Osteocyte (in vitro differentiated cells): ENCODE measurements around the gene ZCCHC2. TPM values are rescaled to one million over a fixed set of nuclear protein-coding genes. Genes with fewer than 3 reads are reported as not detected.

ENCODE experiments used
- DNase-seq: peaks from one replicate; pipeline ENCODE4 v3.0.0; 2021; ENCODE audit warnings: mixed read lengths; ENCODE audit not compliant: unreplicated experiment; ENCODE audit errors: extremely low spot score
- H3K27ac Mint-ChIP-seq: one replicate; pipeline ENCODE4 v1.8.0; 2021; ENCODE audit warnings: mild to moderate bottlenecking, mixed read lengths; ENCODE audit not compliant: unreplicated experiment
- H3K27me3 Mint-ChIP-seq: one replicate; pipeline ENCODE4 v1.8.0; 2021; ENCODE audit warnings: mixed read lengths; ENCODE audit not compliant: unreplicated experiment
- H3K36me3 Mint-ChIP-seq: one replicate; pipeline ENCODE4 v1.8.0; 2021; ENCODE audit warnings: mixed read lengths; ENCODE audit not compliant: unreplicated experiment
- H3K4me1 Mint-ChIP-seq: one replicate; pipeline ENCODE4 v1.8.0; 2021; ENCODE audit warnings: mixed read lengths; ENCODE audit not compliant: unreplicated experiment
- H3K4me3 Mint-ChIP-seq: one replicate; pipeline ENCODE4 v1.8.0; 2021; ENCODE audit warnings: mild to moderate bottlenecking, moderate library complexity, mixed read lengths; ENCODE audit not compliant: unreplicated experiment
- H3K9me3 Mint-ChIP-seq: one replicate; pipeline ENCODE4 v1.8.0; 2021; ENCODE audit warnings: mixed read lengths; ENCODE audit not compliant: unreplicated experiment
- total RNA-seq: library from RNA; stranded (reverse); gene quantifications from 2 replicates; pipeline ENCODE4 v1.2.1, GENCODE V29; 2021
- TF ChIP-seq, protein P1 (sequence below): fragments of 200-600 bp; sonication (generic); IDR thresholded peaks from 2 replicates; pipeline ENCODE4 v1.5.0; 2021; ENCODE audit warnings: antibody characterized with exemption, mild to moderate bottlenecking, moderate library complexity

The ZCCHC2 gene
- total RNA-seq, 1 donor from 2014 or later: 11.2 TPM

DNA sequence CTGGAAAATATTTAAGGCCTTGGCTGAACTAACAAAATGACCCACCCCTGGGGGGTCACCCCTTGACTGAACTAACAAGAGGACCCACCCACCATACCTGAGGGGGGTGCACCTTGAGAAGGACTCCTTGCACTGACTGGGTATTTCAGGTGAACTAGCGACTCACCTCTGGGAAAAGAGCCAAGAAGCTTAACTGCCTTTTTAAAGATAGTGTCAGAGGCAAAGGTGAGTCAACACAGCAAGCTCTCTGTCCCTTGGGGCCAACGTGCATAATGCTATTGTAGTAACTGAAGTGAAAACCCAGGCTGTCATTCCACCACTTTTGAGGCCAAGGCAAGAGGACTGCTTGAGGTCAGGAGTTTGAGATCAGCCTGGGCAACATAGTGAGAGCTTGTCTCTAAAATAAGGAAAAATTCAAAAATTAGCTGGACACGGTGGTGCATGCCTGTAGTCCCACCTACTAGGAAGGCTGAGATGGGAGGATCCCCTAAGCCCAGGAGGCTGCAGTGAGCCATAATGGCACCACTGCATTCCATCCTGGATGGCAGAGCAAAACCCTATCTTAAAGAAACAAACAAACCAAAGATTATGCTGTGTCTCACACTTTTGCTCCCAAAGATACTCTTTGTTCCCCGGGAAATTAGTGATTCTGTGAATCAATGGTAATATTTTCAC is 36.4 kb upstream of the ZCCHC2 start:
- Mint-ChIP-seq H3K4me1 (peaks cover 6% of the 10 kb centered on the region), H3K27ac (no peak overlapping the region), H3K9me3 (peaks cover 6% of the 10 kb centered on the region), H3K27me3 (peaks cover 31% of the 10 kb centered on the region), H3K36me3 (no peaks in the 10 kb centered on the region), H3K4me3 (no peak overlapping the region)
- DNase-seq: no peak
- TF ChIP-seq, protein P1, sequence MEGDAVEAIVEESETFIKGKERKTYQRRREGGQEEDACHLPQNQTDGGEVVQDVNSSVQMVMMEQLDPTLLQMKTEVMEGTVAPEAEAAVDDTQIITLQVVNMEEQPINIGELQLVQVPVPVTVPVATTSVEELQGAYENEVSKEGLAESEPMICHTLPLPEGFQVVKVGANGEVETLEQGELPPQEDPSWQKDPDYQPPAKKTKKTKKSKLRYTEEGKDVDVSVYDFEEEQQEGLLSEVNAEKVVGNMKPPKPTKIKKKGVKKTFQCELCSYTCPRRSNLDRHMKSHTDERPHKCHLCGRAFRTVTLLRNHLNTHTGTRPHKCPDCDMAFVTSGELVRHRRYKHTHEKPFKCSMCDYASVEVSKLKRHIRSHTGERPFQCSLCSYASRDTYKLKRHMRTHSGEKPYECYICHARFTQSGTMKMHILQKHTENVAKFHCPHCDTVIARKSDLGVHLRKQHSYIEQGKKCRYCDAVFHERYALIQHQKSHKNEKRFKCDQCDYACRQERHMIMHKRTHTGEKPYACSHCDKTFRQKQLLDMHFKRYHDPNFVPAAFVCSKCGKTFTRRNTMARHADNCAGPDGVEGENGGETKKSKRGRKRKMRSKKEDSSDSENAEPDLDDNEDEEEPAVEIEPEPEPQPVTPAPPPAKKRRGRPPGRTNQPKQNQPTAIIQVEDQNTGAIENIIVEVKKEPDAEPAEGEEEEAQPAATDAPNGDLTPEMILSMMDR: no peak

DNA sequence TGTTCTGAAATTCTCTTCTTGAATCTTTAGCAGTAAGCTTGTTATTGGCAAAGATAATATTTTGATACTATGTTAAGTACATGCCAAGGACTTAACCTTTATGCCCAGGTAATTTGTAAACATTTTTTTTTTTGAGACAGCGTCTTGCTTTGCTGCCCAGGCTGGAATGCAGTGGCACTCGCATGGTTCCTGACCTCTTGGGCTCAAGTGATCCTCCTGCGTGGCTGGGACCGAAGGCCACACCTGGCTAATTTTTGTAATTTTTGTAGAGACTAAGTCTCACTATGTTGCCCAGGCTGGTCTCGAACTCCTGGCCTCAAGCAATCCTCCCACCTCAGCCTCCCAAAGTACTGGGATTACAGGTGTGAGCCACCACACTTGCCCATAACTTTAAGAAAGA is 35.7 kb upstream of the ZCCHC2 start:
- no peak for DNase-seq
- Mint-ChIP-seq H3K4me3 (no peak overlapping the region), H3K4me1 (peaks cover 6% of the 10 kb centered on the region), H3K27ac (no peak overlapping the region), H3K9me3 (no peaks in the 10 kb centered on the region), H3K27me3 (peaks cover 31% of the 10 kb centered on the region), H3K36me3 (no peaks in the 10 kb centered on the region)
- TF ChIP-seq, protein P1: no peak

DNA sequence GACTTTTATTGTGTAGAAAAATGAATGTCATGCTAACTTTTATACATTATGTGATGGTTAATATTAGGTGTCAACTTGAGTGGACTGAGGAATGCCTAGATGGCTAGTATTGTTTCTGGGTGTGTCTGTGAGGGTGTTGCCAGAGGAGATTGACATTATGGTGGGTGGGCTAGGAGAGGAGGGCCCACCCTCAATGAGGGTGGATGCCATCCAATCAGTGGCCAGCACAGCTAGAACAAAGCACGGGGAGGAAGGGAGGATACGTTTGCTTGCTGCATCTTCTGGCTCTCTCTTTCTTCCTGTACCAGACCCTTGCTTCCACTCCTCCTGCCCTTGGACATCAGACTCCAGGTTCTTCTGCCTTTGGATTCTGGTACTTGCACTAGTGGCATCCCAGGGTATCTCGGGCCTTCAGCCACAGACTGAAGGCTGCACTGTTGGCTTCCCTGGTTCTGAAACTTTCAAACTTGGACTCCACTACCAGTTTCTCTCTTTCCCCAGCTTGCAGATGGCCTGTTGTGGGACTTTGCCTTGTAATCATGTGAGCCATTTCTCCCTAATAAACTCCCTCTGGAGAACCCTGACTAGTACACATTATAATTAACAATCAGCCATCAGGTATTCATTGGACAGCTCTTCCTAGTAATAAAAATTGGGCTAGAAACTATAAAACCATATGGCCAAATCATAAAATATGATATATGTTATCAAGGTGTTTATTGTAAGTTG is 31.7 kb upstream of the ZCCHC2 start:
- Mint-ChIP-seq H3K9me3 (no peaks in the 10 kb centered on the region), H3K4me1 (no peaks in the 10 kb centered on the region), H3K27ac (no peak overlapping the region), H3K4me3 (no peak overlapping the region), H3K36me3 (no peaks in the 10 kb centered on the region), H3K27me3 (peaks cover 30% of the 10 kb centered on the region)
- DNase-seq: no peak
- TF ChIP-seq, protein P1: no peak

DNA sequence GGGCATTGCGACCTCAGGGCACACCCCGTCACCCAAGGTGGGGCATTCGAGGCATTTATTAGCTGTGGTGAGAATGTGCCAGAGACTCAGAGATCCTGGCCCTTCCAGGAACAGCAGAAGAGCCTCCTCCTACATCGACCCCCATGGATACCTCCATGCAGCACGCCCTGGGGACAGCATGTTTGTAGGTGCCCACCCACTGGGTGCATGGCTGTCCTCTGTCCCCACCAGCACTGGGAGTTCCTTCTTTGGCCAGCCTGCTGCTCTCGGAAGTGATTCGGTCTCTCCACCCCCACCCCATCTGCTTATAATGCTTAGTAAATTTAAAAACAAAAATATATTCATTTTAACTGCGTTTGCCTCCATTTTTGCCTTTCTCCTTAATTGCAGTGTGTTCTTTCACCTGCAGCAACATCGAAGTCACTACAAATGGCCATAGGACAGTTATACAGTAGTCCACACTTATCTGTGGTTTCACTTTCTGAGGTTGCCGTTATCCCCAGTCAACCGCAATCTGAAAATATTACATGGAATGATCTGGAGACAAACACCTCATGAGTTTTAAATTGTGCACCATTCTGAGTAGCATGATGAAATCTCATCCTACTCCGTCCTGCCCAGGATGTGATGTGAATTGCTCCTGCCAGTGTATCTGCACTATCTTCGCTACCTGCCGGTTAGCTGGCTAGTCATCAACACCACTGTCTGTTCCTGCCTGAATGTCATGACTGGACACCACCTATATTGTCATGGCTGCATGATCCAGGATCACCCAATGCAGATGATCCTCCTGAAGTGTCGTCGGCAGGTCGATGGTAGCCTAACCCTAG is 29.6 kb upstream of the ZCCHC2 start:
- H3K9me3 Mint-ChIP-seq: no peaks in the 10 kb centered on the region
- no peak overlapping the region for H3K4me3 Mint-ChIP-seq
- TF ChIP-seq, protein P1: no peak
- DNase-seq: no peak
- no peaks in the 10 kb centered on the region for H3K4me1 Mint-ChIP-seq
- no peaks in the 10 kb centered on the region for H3K36me3 Mint-ChIP-seq
- H3K27me3 Mint-ChIP-seq: peaks cover 39% of the 10 kb centered on the region
- no peak overlapping the region for H3K27ac Mint-ChIP-seq

DNA sequence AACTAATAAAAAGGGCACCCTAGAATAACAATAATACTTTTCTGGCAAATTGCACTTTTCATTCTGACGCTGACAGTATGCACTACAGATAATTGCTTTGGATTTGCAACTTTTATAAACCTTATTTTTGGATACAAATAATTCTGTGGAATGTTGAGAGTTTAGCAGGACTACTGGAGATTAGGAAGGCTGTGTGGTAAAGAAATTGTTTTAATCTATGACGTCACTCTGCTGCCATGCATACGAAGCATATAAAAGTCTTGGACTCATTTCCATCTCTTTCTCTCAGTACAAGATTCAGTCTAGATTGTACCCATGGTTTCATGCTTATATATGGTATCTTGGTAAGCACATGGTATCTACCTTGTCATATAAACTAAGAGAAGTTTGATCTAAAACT is 28.1 kb upstream of the ZCCHC2 start:
- no peak for DNase-seq
- peaks cover 48% of the 10 kb centered on the region for H3K27me3 Mint-ChIP-seq
- H3K36me3 Mint-ChIP-seq: no peaks in the 10 kb centered on the region
- no peak overlapping the region for H3K27ac Mint-ChIP-seq
- TF ChIP-seq, protein P1: no peak
- H3K9me3 Mint-ChIP-seq: no peaks in the 10 kb centered on the region
- H3K4me1 Mint-ChIP-seq: no peaks in the 10 kb centered on the region
- H3K4me3 Mint-ChIP-seq: no peak overlapping the region
